WTC11 (cell line): ENCODE data around the gene PABPN1. TPM values are rescaled to one million over a fixed set of nuclear protein-coding genes. Genes with fewer than 3 reads are reported as not detected.

Experiments
- ATAC-seq: fragments of 200-7000 bp; cut with Tn5 transposase; 2 replicates; pipeline ENCODE4 v1.10.0; 2021; ENCODE audit warnings: mild to moderate bottlenecking, moderate library complexity
- CTCF ChIA-PET: fragments of 300-600 bp; sonication (Branson Sonifier 250); formaldehyde crosslinking; loops from one replicate; lab custom pipeline; 2021; ENCODE audit warnings: antibody characterized with exemption; lab: Charles Lee
- POLR2A ChIA-PET: fragments of 350-600 bp; sonication (Branson Sonifier 250); formaldehyde crosslinking; loops from one replicate; lab custom pipeline; 2021; ENCODE audit warnings: antibody characterized with exemption; lab: Charles Lee
- DNase-seq: peaks from one replicate; pipeline ENCODE4 v3.0.0; 2021; ENCODE audit warnings: low spot score
- H3K27ac Mint-ChIP-seq: 2 replicates; pipeline ENCODE4 v1.8.0; 2021; ENCODE audit warnings: mixed read lengths
- H3K27me3 Mint-ChIP-seq: 2 replicates; pipeline ENCODE4 v1.8.0; 2021; ENCODE audit warnings: low read depth, mild to moderate bottlenecking, moderate library complexity, mixed read lengths
- H3K36me3 Mint-ChIP-seq: 2 replicates; pipeline ENCODE4 v1.8.0; 2021; ENCODE audit warnings: mixed read lengths
- H3K4me1 Mint-ChIP-seq: 2 replicates; pipeline ENCODE4 v1.8.0; 2022; ENCODE audit warnings: mixed read lengths
- H3K4me3 Mint-ChIP-seq: 2 replicates; pipeline ENCODE4 v1.8.0; 2021; ENCODE audit warnings: mild to moderate bottlenecking, moderate library complexity, mixed read lengths
- H3K9me3 Mint-ChIP-seq: 2 replicates; pipeline ENCODE4 v1.8.0; 2021; ENCODE audit warnings: mixed read lengths
- CBFB ChIP-seq: sonication (generic); formaldehyde crosslinking; IDR thresholded peaks from 2 replicates; pipeline ENCODE4 v1.8.1; 2022; ENCODE audit warnings: mild to moderate bottlenecking, low read depth, missing genetic modification reagents
- CREB1 ChIP-seq: sonication (generic); formaldehyde crosslinking; IDR thresholded peaks from 2 replicates; pipeline ENCODE4 v1.8.0; 2023; ENCODE audit warnings: mild to moderate bottlenecking, missing genetic modification reagents
- FOXK1 ChIP-seq: sonication (generic); formaldehyde crosslinking; IDR thresholded peaks from 2 replicates; pipeline ENCODE4 v1.8.0; 2022; ENCODE audit warnings: mild to moderate bottlenecking, moderate library complexity, missing genetic modification reagents
- FOXP1 ChIP-seq: sonication (generic); formaldehyde crosslinking; IDR thresholded peaks from 2 replicates; pipeline ENCODE4 v1.8.0; 2022; ENCODE audit warnings: missing genetic modification reagents, mild to moderate bottlenecking, moderate library complexity, borderline replicate concordance
- GABPB1 ChIP-seq: sonication (generic); formaldehyde crosslinking; IDR thresholded peaks from 2 replicates; pipeline ENCODE4 v1.8.1; 2023; ENCODE audit warnings: mild to moderate bottlenecking, missing genetic modification reagents
- GRHL2 ChIP-seq: fragments of 250-450 bp; sonication (Bioruptor Pico); IDR thresholded peaks from 2 replicates; pipeline ENCODE4 v1.8.0; 2022; ENCODE audit warnings: mild to moderate bottlenecking, moderate library complexity; ENCODE audit not compliant: insufficient replicate concordance, severe bottlenecking
- MYBL2 ChIP-seq: sonication (generic); formaldehyde crosslinking; IDR thresholded peaks from 2 replicates; pipeline ENCODE4 v1.8.1; 2023; ENCODE audit warnings: mild to moderate bottlenecking, moderate library complexity, missing genetic modification reagents
- NR3C1 ChIP-seq: sonication (generic); formaldehyde crosslinking; conservative IDR thresholded peaks from 2 replicates; pipeline ENCODE4 v1.8.1; 2023; ENCODE audit warnings: low read depth, mild to moderate bottlenecking, missing genetic modification reagents
- OVOL2 ChIP-seq: fragments of 250-450 bp; sonication (Bioruptor Pico); IDR thresholded peaks from 2 replicates; pipeline ENCODE4 v1.9.0; 2021; ENCODE audit warnings: mild to moderate bottlenecking, borderline replicate concordance
- RELA ChIP-seq: sonication (generic); formaldehyde crosslinking; IDR thresholded peaks from 2 replicates; pipeline ENCODE4 v1.8.1; 2022; ENCODE audit warnings: missing genetic modification reagents, mild to moderate bottlenecking, borderline replicate concordance
- SMAD3 ChIP-seq: sonication (generic); formaldehyde crosslinking; IDR thresholded peaks from 2 replicates; pipeline ENCODE4 v1.8.0; 2022; ENCODE audit warnings: missing genetic modification reagents, mild to moderate bottlenecking, borderline replicate concordance
- total RNA-seq: library from RNA; stranded (reverse); gene quantifications from 3 replicates; pipeline ENCODE4 v1.2.3, GENCODE V29; 2021
- TF ChIP-seq, protein P1 (sequence below): sonication (generic); formaldehyde crosslinking; IDR thresholded peaks from 2 replicates; pipeline ENCODE4 v1.8.1; 2023; ENCODE audit warnings: mild to moderate bottlenecking, missing genetic modification reagents
- TF ChIP-seq, protein P2 (sequence below): sonication (generic); formaldehyde crosslinking; IDR thresholded peaks from 2 replicates; pipeline ENCODE4 v1.8.1; 2022; ENCODE audit warnings: low read depth, missing genetic modification reagents, borderline replicate concordance
- TF ChIP-seq, protein P3 (sequence below): sonication (generic); formaldehyde crosslinking; conservative IDR thresholded peaks from 2 replicates; pipeline ENCODE4 v1.8.1; 2022; ENCODE audit warnings: mild to moderate bottlenecking, missing genetic modification reagents
- TF ChIP-seq, protein P4 (sequence below): sonication (generic); formaldehyde crosslinking; IDR thresholded peaks from 2 replicates; pipeline ENCODE4 v1.8.0; 2023; ENCODE audit warnings: missing genetic modification reagents
- TF ChIP-seq, protein P5 (sequence below): fragments of 250-450 bp; sonication (Bioruptor Pico); IDR thresholded peaks from 2 replicates; pipeline ENCODE4 v1.9.0; 2021; ENCODE audit warnings: mild to moderate bottlenecking
- TF ChIP-seq, protein P6 (sequence below): sonication (generic); formaldehyde crosslinking; IDR thresholded peaks from 2 replicates; pipeline ENCODE4 v1.8.0; 2022; ENCODE audit warnings: mild to moderate bottlenecking, missing genetic modification reagents
- TF ChIP-seq, protein P7 (sequence below): sonication (generic); formaldehyde crosslinking; IDR thresholded peaks from 2 replicates; pipeline ENCODE4 v1.8.1; 2023; ENCODE audit warnings: mild to moderate bottlenecking, missing genetic modification reagents, borderline replicate concordance

The PABPN1 gene
- total RNA-seq, 1 experiment from 2014 or later: 321 TPM

DNA sequence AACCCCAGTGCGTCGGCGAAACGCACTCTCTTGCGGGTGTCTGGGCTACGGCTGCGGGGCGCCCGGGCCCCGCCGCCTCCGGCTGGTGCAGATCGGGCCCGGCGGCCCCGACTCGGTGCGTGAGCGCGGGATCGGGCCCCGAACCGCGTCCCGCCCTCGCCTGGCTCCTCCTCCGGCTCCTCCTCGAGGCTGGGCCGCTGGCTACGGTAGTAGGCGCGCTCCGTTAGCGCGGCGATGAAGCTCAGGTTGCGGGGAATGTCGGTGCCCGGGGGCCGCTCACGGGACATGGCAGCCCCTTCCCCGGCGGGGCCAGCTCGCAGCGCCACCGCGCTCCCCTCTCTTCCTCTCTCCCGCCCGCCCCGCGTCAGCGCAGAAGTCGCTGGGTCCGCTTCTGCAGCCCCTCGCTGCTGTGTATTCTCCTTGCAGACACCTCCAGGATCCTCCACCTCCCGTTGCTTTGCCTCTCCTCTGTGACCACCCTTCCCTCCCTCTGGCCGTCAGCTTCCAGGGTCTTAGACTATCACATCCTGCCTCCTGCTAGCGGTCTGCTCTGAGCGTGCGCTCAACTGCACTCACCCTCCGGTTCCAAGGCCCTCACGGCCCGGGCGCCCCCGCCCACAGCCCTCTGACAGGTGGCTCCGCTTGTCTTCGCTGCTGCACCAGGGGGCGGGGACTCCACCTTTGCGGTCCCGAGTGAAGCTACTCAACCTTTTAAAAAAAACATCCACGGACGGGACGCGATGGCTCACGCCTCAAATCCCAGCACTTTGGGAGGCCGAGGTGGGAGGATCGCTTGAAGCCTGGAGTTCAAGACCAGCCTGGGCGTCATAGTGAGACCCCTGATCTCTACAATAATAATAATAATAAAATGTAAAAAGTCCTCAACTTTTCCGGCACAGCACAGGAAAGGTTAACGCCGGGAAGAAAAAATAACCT, 18.7 kb upstream of the PABPN1 start, which contains the start of gene PPP1R3E (continued):
- TF ChIP-seq, protein P1, sequence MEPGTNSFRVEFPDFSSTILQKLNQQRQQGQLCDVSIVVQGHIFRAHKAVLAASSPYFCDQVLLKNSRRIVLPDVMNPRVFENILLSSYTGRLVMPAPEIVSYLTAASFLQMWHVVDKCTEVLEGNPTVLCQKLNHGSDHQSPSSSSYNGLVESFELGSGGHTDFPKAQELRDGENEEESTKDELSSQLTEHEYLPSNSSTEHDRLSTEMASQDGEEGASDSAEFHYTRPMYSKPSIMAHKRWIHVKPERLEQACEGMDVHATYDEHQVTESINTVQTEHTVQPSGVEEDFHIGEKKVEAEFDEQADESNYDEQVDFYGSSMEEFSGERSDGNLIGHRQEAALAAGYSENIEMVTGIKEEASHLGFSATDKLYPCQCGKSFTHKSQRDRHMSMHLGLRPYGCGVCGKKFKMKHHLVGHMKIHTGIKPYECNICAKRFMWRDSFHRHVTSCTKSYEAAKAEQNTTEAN (CRISPR knock-in tag): no peak
- TF ChIP-seq FOXK1 (CRISPR knock-in tag) (no peak; the same call in 1 of the 2 replicates), MYBL2 (CRISPR knock-in tag) (0 out of 2 replicates have a peak, but pooled peaks have one; percentile 24), OVOL2 (CRISPR knock-in tag) (no peak), SMAD3 (no peak)
- TF ChIP-seq, protein P2, sequence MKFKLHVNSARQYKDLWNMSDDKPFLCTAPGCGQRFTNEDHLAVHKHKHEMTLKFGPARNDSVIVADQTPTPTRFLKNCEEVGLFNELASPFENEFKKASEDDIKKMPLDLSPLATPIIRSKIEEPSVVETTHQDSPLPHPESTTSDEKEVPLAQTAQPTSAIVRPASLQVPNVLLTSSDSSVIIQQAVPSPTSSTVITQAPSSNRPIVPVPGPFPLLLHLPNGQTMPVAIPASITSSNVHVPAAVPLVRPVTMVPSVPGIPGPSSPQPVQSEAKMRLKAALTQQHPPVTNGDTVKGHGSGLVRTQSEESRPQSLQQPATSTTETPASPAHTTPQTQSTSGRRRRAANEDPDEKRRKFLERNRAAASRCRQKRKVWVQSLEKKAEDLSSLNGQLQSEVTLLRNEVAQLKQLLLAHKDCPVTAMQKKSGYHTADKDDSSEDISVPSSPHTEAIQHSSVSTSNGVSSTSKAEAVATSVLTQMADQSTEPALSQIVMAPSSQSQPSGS (CRISPR knock-in tag): no peak
- TF ChIP-seq, protein P3, sequence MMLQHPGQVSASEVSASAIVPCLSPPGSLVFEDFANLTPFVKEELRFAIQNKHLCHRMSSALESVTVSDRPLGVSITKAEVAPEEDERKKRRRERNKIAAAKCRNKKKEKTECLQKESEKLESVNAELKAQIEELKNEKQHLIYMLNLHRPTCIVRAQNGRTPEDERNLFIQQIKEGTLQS (CRISPR knock-in tag): no peak

DNA sequence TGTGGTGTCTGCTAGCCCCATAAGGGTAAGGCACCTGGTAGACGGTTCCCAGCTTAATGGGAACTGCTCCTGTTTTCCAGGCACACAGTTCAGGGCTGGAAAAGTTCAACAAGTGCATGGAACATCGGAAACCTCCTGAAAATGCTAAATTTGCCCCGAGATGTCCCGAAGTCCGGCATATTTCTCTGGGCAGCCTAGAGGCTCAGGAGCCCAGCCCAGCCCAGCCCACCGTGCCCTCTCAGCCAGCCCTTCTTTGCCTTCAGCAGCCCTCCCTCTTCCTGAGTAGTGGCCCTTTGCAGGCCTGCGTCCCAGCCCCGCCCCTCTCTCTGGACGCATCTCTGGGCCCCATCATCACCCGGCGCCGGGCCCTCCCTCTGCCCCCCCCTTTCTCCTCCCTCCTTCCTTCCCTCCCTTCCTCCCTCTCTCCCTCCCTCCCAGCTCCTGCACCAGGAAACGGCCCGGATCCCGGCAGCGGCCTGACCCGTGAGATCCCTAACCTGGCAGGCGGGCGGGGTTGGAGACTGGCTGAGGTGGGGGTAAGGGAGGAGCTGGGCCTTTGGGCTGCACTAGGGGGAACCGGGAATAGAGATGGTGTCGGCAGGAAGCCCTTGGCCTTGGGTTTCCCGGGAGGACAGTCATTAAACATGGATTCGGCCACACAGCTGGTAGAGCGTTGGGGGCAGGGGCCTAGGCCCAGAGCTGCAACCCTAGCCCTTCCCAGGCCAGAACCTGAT, 14.7 kb upstream of the PABPN1 start, which contains the start of gene BCL2L2:
BCL2L2 (plus strand) TSS at position 422 of the 734 bp plus-strand sequence. CDS start 935 bp downstream, outside the sequence.
- no peaks in the 10 kb centered on the region for H3K9me3 Mint-ChIP-seq
- H3K4me3 Mint-ChIP-seq: peak within 1 kb of the TSS; percentile 87
- H3K27me3 Mint-ChIP-seq: peaks cover 18% of the 10 kb centered on the region
- ChIA-PET POLR2A (interaction anchor here (0.5 to 2.7 kb wide), 8 partner anchors 15 to 377 kb away, joined by 3 to 32 read pairs (median 6); partner anchors contain the start of genes ACIN1, C14orf119, HOMEZ and PABPN1), CTCF (interaction anchor here (0.6 to 2.9 kb wide), 17 partner anchors 15 to 447 kb away, joined by 3 to 20 read pairs (median 5); partner anchors contain the start of genes HOMEZ, PABPN1 and SLC22A17)
- H3K4me1 Mint-ChIP-seq: peaks cover 20% of the 10 kb centered on the region
- H3K36me3 Mint-ChIP-seq: peaks cover 6% of the 10 kb centered on the region
- ATAC-seq (peak; percentile 69), DNase-seq (peak; percentile 94)
- peak within 1 kb of the TSS; percentile 93 for H3K27ac Mint-ChIP-seq
- TF ChIP-seq, protein P4, sequence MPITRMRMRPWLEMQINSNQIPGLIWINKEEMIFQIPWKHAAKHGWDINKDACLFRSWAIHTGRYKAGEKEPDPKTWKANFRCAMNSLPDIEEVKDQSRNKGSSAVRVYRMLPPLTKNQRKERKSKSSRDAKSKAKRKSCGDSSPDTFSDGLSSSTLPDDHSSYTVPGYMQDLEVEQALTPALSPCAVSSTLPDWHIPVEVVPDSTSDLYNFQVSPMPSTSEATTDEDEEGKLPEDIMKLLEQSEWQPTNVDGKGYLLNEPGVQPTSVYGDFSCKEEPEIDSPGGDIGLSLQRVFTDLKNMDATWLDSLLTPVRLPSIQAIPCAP (CRISPR knock-in tag): 0 out of 2 replicates have a peak, but pooled peaks have one; percentile 32
- TF ChIP-seq NR3C1 (CRISPR knock-in tag) (no peak), GABPB1 (CRISPR knock-in tag) (peak; percentile 80), CBFB (CRISPR knock-in tag) (no peak), FOXK1 (CRISPR knock-in tag) (peak; percentile 74), FOXP1 (CRISPR knock-in tag) (0 out of 2 replicates have a peak, but pooled peaks have one; percentile 53), CREB1 (CRISPR knock-in tag) (peak; percentile 50; the same call in 1 of the 2 replicates), RELA (CRISPR knock-in tag) (no peak), GRHL2 (CRISPR knock-in tag) (no peak)
- TF ChIP-seq, protein P5, sequence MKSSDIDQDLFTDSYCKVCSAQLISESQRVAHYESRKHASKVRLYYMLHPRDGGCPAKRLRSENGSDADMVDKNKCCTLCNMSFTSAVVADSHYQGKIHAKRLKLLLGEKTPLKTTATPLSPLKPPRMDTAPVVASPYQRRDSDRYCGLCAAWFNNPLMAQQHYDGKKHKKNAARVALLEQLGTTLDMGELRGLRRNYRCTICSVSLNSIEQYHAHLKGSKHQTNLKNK (CRISPR knock-in tag): 0 out of 2 replicates have a peak, but pooled peaks have one; percentile 18
- TF ChIP-seq, protein P6, sequence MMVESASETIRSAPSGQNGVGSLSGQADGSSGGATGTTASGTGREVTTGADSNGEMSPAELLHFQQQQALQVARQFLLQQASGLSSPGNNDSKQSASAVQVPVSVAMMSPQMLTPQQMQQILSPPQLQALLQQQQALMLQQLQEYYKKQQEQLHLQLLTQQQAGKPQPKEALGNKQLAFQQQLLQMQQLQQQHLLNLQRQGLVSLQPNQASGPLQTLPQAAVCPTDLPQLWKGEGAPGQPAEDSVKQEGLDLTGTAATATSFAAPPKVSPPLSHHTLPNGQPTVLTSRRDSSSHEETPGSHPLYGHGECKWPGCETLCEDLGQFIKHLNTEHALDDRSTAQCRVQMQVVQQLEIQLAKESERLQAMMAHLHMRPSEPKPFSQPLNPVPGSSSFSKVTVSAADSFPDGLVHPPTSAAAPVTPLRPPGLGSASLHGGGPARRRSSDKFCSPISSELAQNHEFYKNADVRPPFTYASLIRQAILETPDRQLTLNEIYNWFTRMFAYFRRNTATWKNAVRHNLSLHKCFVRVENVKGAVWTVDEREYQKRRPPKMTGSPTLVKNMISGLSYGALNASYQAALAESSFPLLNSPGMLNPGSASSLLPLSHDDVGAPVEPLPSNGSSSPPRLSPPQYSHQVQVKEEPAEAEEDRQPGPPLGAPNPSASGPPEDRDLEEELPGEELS (CRISPR knock-in tag): 0 out of 2 replicates have a peak, but pooled peaks have one; percentile 7
- TF ChIP-seq, protein P7, sequence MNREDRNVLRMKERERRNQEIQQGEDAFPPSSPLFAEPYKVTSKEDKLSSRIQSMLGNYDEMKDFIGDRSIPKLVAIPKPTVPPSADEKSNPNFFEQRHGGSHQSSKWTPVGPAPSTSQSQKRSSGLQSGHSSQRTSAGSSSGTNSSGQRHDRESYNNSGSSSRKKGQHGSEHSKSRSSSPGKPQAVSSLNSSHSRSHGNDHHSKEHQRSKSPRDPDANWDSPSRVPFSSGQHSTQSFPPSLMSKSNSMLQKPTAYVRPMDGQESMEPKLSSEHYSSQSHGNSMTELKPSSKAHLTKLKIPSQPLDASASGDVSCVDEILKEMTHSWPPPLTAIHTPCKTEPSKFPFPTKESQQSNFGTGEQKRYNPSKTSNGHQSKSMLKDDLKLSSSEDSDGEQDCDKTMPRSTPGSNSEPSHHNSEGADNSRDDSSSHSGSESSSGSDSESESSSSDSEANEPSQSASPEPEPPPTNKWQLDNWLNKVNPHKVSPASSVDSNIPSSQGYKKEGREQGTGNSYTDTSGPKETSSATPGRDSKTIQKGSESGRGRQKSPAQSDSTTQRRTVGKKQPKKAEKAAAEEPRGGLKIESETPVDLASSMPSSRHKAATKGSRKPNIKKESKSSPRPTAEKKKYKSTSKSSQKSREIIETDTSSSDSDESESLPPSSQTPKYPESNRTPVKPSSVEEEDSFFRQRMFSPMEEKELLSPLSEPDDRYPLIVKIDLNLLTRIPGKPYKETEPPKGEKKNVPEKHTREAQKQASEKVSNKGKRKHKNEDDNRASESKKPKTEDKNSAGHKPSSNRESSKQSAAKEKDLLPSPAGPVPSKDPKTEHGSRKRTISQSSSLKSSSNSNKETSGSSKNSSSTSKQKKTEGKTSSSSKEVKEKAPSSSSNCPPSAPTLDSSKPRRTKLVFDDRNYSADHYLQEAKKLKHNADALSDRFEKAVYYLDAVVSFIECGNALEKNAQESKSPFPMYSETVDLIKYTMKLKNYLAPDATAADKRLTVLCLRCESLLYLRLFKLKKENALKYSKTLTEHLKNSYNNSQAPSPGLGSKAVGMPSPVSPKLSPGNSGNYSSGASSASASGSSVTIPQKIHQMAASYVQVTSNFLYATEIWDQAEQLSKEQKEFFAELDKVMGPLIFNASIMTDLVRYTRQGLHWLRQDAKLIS (CRISPR knock-in tag): no peak
- TF ChIP-seq, protein P2 (CRISPR knock-in tag): no peak
